Stimulated activated CD8-positive, alpha-beta memory T cell treated with anti-CD3 and anti-CD28 coated beads, Interleukin-12 subunit alpha, Interleukin-12 subunit beta, amount 100 ng/mL, for 4 hours (primary cell): Measurements from ENCODE around the gene AAR2.

ENCODE experiments used
- DNase-seq: peaks from one replicate; pipeline ENCODE4 v3.0.0-alpha.2; 2020; ENCODE audit warnings: low read depth

The AAR2 gene

DNA sequence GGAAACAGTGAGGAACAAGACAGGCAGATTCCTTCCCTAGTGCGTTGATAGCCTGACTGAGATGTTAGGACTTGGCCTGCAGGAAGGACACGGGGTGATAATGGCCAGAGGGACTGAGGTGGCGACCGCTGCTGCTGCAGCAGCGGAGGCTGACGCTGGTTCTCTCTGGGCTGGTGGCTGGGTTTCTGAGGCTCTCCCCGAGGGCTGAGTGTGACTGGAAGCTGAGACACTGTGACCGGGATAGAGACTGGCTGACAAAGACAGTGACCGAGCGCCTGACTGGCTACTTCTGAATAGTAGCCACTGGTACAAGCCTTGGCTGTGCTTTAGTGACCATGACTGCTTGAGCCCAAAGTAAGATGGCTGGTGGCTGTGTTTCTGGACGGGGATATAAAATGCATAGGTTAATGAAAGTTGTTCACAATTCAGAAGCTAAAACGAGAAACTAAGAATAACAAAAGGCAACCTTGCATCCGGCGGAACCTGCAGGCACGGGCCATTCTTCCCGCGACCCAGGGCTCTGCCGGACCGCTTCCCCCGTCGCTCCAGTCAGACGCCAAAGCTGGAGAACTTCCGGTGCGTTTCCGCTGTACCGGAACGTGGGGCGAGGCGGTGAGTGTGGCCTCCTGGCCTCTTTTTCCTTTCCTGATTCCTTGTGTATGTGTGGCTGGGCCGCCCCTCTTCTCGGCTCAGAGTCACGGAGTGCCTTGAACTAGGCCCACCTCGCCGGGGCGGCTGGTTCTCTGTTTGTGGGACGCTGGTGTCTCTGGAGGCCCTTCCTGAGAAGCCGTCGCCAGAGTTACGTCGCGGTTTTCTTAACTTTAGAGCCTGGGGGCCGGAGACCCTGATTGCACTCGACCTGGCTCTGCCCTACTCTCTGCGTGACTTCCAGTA, at the start of gene AAR2:
AAR2 (plus strand) TSS at position 587 of the 894 bp plus-strand sequence. CDS start 3,391 bp downstream, outside the sequence.
- peak; percentile 55 for DNase-seq

GRCh38 chr20:36193977-36194712, 42.1 kb upstream of the AAR2 start:
- DNase-seq: no peak

GRCh38 chr20:36196676-36197075, 39.6 kb upstream of the AAR2 start:
- DNase-seq: no peak

DNA sequence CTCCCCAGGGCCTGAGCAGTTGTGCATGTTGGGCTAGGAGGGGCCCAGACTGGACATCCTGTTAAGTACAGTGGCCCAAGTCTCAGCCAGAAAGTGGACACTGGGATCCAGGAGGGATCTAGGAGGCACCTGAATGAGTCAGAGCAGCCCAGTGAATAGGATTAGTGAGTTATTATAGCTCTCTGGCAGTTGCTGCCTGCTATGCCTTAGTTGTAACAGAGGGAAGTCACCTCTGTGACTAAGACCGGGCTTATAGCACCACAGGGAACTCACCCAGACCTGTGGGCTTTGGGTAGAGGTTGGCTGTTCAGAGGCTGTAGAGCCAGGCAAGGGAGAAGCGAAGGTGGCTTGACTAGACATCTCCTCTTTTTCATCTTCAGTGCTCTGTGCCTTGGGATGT, 39.0 kb upstream of the AAR2 start:
- DNase-seq: no peak

DNA sequence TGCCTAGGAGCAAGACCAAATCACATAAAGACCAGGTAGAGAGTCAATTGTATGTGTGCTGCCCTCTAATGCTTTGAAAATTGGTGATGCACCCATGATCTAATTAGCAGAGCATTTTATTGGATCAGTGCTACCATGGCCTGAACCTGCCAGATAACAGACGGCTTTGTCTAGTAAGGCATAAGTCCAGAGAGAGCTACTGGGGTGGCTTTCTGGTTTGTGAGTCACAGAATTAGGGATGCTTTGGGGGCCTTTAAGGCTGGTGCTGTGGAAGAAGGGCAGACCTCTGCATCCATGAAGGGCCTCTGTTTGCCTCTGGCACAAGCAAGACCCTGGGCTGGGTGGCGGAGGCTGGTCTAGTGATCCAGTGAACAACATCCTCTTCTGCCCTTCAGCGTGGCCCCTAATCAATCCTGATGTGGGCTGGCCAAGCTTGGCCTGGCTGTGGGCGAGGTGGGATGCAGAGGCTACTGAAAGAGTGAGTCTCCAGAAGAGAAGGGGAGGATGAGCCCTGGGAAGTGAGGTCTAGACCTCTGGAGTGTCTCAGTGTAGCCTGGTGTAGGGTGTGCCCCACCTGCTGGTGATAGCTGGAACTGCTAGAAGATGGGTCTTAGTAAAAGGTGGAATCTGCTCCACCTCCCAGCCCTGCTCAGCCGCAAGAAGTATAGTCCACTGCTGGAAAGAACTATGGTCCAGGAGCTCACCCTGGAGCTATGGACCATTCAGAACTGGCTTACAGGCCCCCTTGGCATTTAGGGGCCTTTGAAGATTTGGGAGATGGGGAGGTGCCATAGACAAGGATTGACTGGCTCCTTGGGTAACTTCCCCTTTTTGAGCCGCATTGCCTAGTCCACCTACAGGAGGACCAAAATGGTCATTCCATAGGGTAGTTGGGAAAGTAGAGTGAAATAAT, 36.7 kb upstream of the AAR2 start:
- DNase-seq: peak; percentile 34

DNA sequence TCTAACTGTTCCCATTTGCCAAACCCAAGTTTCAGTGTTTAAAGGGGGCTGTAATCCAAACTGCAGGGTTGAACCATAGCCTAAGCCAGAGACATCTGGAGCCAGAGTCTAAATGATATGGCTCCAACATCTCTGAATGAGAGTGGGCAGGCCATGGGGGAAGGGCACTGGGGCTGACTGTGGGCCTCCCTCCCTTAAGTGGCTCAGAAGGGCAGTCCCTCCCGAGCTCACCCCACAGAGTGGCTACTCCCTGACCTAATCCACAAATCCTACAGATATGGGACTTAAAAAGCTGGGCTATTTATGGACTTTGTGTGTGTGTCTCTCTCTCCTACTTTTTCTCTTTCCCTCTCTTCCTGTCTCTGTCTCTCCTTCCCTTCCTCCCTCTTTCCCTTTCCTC, 35.8 kb upstream of the AAR2 start:
- DNase-seq: no peak

GRCh38 chr20:36201198-36201597, 35.1 kb upstream of the AAR2 start:
- DNase-seq: no peak

DNA sequence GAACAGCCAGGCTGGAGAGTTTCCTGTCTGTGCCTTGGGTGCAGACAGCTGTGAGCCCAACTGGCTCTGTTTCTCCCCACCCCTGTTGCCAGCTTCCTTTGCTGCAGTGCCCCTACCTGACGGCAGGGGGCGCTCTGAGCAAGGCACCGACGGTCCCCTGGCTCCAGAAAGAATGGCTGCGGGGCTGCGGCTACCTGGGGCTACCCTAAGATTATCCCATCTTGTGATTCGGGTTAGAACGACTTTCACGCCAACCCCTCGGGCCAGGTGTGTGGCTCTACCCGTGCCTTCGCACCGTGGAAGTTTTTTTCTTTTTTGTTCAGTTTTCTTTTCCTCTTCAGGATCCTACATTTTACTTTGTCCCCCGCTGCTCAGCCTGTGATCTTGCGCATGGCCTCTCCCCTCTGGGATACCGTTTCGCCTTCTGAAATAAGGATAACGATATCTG, 33.4 kb upstream of the AAR2 start:
- peak; percentile 52 for DNase-seq

DNA sequence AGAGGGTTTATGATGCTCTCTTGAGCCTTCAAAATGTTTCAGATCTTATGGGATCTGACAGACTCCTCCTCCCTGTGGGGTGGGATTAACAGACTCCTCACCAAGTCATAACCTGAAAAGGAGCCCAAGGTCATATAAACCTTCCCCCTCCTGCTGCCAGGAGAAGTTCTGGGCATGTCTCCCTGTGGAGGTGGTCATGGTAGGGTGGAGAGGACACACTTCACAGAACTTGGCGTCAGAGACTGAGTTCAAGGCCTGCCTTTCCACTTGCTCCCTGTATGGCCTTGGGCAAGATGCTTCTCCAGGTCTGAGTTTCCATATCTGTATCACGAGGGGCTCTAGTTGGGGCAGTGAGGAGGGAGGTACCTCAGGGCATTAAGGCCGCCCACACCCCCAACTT, 32.4 kb upstream of the AAR2 start:
- DNase-seq: no peak

DNA sequence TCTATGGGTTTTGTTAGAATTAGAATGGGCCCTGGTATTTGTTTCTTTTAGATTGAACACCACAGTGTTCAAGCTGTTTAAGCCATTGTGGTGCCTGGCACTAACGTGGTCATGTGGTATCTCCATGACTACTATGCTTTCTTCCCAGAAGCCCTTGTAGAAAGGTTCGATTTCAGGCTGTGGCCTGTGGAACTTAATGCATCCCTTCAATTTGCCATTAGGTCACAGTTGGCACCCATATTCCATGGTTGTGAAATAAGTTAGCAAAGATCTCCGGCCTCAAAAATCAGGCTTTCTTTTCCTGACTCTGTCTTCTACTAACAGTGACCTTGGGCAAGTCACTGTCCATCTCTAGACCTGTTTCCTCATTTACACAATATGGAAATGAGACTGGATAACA, 31.3 kb upstream of the AAR2 start:
- DNase-seq: no peak

GRCh38 chr20:36206068-36206467, 30.2 kb upstream of the AAR2 start:
- DNase-seq: no peak

- no peak for DNase-seq
Observed at GRCh38 chr20:36206641-36207040, 29.6 kb upstream of the AAR2 start.

DNA sequence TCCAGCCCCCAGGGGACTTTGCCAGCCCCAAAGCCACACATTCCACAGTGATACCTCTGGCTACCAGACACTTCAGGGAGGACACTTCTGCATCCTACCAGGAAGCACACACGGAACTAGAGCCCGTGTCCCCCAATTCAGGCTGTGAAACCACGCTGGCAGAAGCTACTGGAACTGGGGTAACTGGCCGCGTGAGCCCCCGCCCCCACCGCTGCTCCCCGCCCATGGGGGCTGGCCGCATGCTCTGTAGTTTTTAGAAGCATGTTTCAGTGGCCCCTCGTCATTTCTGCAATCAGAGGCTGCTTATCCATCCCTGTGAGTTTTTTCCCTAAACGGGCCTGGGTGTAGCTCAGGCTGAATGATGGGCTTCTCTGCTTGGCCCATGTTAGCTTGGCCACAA, 28.7 kb upstream of the AAR2 start:
- no peak for DNase-seq

- no peak for DNase-seq
Observed at GRCh38 chr20:36208257-36208656, 28.0 kb upstream of the AAR2 start.

DNA sequence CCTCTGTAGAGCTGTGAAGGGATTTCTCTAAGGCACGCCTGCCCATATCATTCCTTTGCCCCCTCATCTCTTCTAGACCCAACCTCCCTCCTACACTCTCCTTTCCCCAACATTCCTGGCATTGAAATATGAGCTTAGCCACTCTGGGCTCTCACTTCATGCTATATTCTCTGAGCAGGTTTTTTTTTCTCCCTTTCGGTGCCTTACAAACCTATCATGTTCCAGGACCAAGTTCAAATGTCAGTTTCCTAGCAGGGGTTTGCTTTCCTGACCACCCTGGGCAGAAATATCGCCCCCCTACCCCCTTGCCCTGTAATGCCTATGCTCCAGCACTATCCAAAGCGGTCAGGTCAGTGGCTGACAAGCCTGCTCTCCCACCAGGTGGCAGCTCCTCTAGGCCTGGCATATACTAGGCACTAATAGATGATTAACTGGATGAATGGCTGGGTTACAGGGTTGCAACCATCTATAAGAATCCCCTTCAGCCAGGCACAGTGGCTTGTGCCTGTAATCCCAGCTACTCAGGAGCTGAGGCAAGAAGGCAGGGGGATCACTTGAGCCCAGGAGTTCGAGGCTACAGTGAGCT, 25.7 kb upstream of the AAR2 start:
- no peak for DNase-seq

DNA sequence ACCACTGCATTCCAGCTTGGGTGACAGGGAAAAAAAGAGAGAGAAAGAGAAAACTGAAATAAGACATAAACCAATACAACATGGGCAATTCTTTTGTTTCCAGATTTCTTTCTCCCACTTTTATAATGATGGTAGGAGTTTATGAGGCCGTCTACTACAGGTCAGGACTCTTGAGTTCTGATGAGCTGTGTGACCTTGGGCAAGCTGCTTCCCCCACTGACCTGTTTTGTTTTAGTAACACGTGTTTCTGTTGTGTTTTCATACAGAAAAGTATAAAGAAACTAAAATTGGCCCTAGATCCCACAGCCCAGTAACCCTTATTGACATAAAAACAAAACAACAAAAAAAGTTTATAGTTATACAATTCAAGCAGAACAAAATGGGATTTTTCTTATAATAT, 22.9 kb upstream of the AAR2 start:
- DNase-seq: no peak

GRCh38 chr20:36214684-36215256, 21.5 kb upstream of the AAR2 start:
- DNase-seq: no peak

GRCh38 chr20:36215778-36216177, 20.5 kb upstream of the AAR2 start:
- no peak for DNase-seq

GRCh38 chr20:36216314-36217025, 19.8 kb upstream of the AAR2 start:
- no peak for DNase-seq

DNA sequence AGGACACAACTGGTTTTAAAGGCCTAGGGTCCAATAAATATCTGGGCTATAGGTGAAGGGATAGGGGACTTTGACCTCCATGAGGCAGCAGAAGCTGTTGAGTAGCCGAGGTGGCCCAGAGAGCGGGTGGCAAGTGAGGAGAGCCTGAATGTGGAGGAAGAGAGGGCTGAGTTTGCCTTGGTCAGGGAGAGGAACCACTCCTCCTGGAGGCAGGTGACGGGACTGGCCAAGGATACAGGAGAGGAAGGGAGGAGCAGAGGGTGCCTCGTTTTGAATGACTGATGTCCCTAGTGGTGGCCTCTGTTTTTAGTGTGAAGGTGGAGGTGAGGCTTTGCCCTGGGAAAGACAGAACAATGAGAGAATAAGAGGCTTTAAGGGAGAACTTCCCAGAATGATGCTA, 19.1 kb upstream of the AAR2 start:
- DNase-seq: no peak
